Stomach (tissue), 9 donors: ENCODE measurements around the gene PCDH17. TPM values are rescaled to one million over a fixed set of nuclear protein-coding genes. Genes with fewer than 3 reads are reported as not detected.
A peak's percentile ranks its signal among the peaks of the same experiment; 100 is the strongest.

Experiments used
- DNase-seq, 2 donors: peaks; one replicate each; pipeline versions ENCODE4 v3.0.0 to v3.0.0-alpha.2; 2013 to 2019
- H3K27ac ChIP-seq, 5 donors: fragments of 200-600 bp in 4 of 5; sonication (generic) in 4 of 5; one replicate each; pipeline ENCODE4 v1.5.1; 2013 to 2019; ENCODE audit warnings: mild to moderate bottlenecking in 1 of 5, moderate library complexity in 1 of 5
- H3K27me3 ChIP-seq, 3 donors: fragments of 200-600 bp; sonication (generic); one replicate each; pipeline ENCODE4 v1.5.1; 2017 to 2019; ENCODE audit warnings: mixed run types in 1 of 3
- H3K36me3 ChIP-seq, 4 donors: fragments of 200-600 bp; sonication (generic); 1 replicate in 3 of 4; 2 replicates in 1 of 4; pipeline ENCODE4 v1.5.1; 2016 to 2019
- H3K4me1 ChIP-seq, 4 donors: fragments of 200-600 bp; sonication (generic); one replicate each; pipeline ENCODE4 v1.5.1; 2016 to 2019
- H3K4me3 ChIP-seq, 4 donors: fragments of 200-600 bp; sonication (generic) in 3 of 4; one replicate each; pipeline ENCODE4 v1.5.1; 2016 to 2019; ENCODE audit warnings: mild to moderate bottlenecking in 1 of 4
- H3K9me3 ChIP-seq, 4 donors: fragments of 200-600 bp; sonication (generic); one replicate each; pipeline ENCODE4 v1.5.1; 2016 to 2019
- CTCF ChIP-seq, 7 experiments: fragments of 450-650 bp in 4 of 7; fragments of 200-600 bp in 3 of 7; sonication (generic) in 3 of 7; IDR thresholded peaks; one replicate each; pipeline ENCODE4 v1.5.1; 2016 to 2019; ENCODE audit warnings: antibody characterized with exemption in 7 of 7, control low read depth in 2 of 7, mild to moderate bottlenecking in 1 of 7
- EP300 ChIP-seq: sonication (generic); formaldehyde crosslinking; IDR thresholded peaks from one replicate; pipeline ENCODE4 v1.6.1; 2017; ENCODE audit warnings: antibody characterized with exemption
- POLR2A ChIP-seq, 4 donors: fragments of 450-650 bp; IDR thresholded peaks; one replicate each; pipeline ENCODE4 v1.6.1; 2016; ENCODE audit warnings: antibody characterized with exemption in 4 of 4, control low read depth in 2 of 4, mild to moderate bottlenecking in 1 of 4, moderate library complexity in 1 of 4
- POLR2AphosphoS5 ChIP-seq, 3 donors: sonication (generic); formaldehyde crosslinking; IDR thresholded peaks; one replicate each; pipeline ENCODE4 v1.6.1; 2016; ENCODE audit warnings: antibody characterized with exemption in 3 of 3
- WGBS, 5 donors: extraction: QIAGEN DNeasy Blood & Tissue Kit in 3 of 5; methylation state at CpG; one replicate each; pipeline versions ENCODE4 v1.1.5 to v1.1.7; 2013 to 2018; 5-methylcytosine and 5-hydroxymethylcytosine counted together
- intact Hi-C: fragments of 100-400 bp; cut with DNase I; formaldehyde crosslinking; loops from one replicate; pipeline ENCODE4 v1.15.1; 2023; ENCODE audit warnings: low total_unique reads
- polyA plus RNA-seq, 3 donors: library from polyadenylated mRNA; stranded (reverse); fragments of 200-250 nt; gene quantifications; one replicate each; pipeline ENCODE4 v1.2.3, GENCODE V29; 2013
- total RNA-seq, 5 donors: library from RNA; depleted of rRNA; stranded (reverse); fragments of >200 nt; gene quantifications; one replicate each; pipeline versions ENCODE4 v1.1.0 to v1.2.3, GENCODE V29; 2014 to 2016
- donor health status: healthy with polysubstance abuse.
- donor health status: Bipolar disorder and iron deficiency.
- donor health status: healthy.

The PCDH17 gene
- total and polyA plus RNA-seq, 8 donors: 0.35 to 14.0 (median 2.8) TPM

GRCh38 chr13:57734306-57734705, 102.8 kb downstream of the PCDH17 start:
- Histone ChIP-seq H3K27ac (no peak overlapping the region), H3K36me3 (no peaks in the 10 kb centered on the region), H3K27me3 (no peaks in the 10 kb centered on the region), H3K4me3 (no peak overlapping the region), H3K4me1 (no peaks in the 10 kb centered on the region), H3K9me3 (no peaks in the 10 kb centered on the region)
- intact Hi-C loops: no loop called here
- peak in 1 of 2 donors; percentile 12 for DNase-seq
- TF ChIP-seq POLR2AphosphoS5 (IDR thresholded peaks at IDR 0.05) (no peak), POLR2A (IDR thresholded peaks at IDR 0.05) (no peak), CTCF (IDR thresholded peaks at IDR 0.05) (no peak), EP300 (no peak)
- 45 to 59% (median 56%) methylated on average over 2 of the region's 2 CpGs for WGBS, 5 donors

GRCh38 chr13:57739089-57739488, 107.5 kb downstream of the PCDH17 start:
- intact Hi-C loops: no loop called here
- WGBS, 5 donors: 68 to 83% (median 82%) methylated on average over 2 of the region's 2 CpGs

GRCh38 chr13:57739543-57740190, 108.1 kb downstream of the PCDH17 start:
- Histone ChIP-seq H3K27ac (no peak overlapping the region), H3K4me3 (no peak overlapping the region), H3K4me1 (no peaks in the 10 kb centered on the region), H3K36me3 (no peaks in the 10 kb centered on the region), H3K27me3 (no peaks in the 10 kb centered on the region), H3K9me3 (no peaks in the 10 kb centered on the region)
- WGBS, 5 donors: 54 to 76% (median 70%) methylated on average over 4 of the region's 4 CpGs
- no peak for DNase-seq
- intact Hi-C loops: no loop called here
- no peak for TF ChIP-seq POLR2A (IDR thresholded peaks at IDR 0.05)
- no peak for TF ChIP-seq POLR2AphosphoS5 (IDR thresholded peaks at IDR 0.05)
- TF ChIP-seq CTCF (IDR thresholded peaks at IDR 0.05): no peak
- TF ChIP-seq EP300: no peak

More at GRCh38 chr13:57739089-57739488, 107.5 kb downstream of the PCDH17 start:
- Histone ChIP-seq H3K9me3 (no peaks in the 10 kb centered on the region), H3K36me3 (no peaks in the 10 kb centered on the region), H3K27ac (no peak overlapping the region), H3K4me1 (no peaks in the 10 kb centered on the region), H3K27me3 (no peaks in the 10 kb centered on the region), H3K4me3 (no peak overlapping the region)
- no peak for DNase-seq
- TF ChIP-seq POLR2A (IDR thresholded peaks at IDR 0.05) (no peak), CTCF (IDR thresholded peaks at IDR 0.05) (no peak), POLR2AphosphoS5 (IDR thresholded peaks at IDR 0.05) (no peak), EP300 (no peak)

- intact Hi-C loops: no loop called here
- Histone ChIP-seq H3K4me1 (no peaks in the 10 kb centered on the region), H3K27ac (no peak overlapping the region), H3K9me3 (no peaks in the 10 kb centered on the region), H3K36me3 (no peaks in the 10 kb centered on the region), H3K4me3 (no peak overlapping the region), H3K27me3 (no peaks in the 10 kb centered on the region)
- peak in 1 of 2 donors; percentile 47 for DNase-seq
- 35 to 46% (median 42%) methylated on average over 2 of the region's 2 CpGs for WGBS, 5 donors
- no peak for TF ChIP-seq POLR2AphosphoS5 (IDR thresholded peaks at IDR 0.05)
- TF ChIP-seq CTCF (IDR thresholded peaks at IDR 0.05): no peak
- TF ChIP-seq EP300: no peak
- no peak for TF ChIP-seq POLR2A (IDR thresholded peaks at IDR 0.05)
These were observed 109.2 kb downstream of the PCDH17 start for GRCh38 chr13:57740719-57741118.
